HuH-7 (cell line): ENCODE measurements around the gene RENBP.

Experiments
- DNase-seq: peaks from one replicate; pipeline ENCODE4 v3.0.0; 2011; ENCODE audit warnings: low spot score

Gene RENBP

DNA sequence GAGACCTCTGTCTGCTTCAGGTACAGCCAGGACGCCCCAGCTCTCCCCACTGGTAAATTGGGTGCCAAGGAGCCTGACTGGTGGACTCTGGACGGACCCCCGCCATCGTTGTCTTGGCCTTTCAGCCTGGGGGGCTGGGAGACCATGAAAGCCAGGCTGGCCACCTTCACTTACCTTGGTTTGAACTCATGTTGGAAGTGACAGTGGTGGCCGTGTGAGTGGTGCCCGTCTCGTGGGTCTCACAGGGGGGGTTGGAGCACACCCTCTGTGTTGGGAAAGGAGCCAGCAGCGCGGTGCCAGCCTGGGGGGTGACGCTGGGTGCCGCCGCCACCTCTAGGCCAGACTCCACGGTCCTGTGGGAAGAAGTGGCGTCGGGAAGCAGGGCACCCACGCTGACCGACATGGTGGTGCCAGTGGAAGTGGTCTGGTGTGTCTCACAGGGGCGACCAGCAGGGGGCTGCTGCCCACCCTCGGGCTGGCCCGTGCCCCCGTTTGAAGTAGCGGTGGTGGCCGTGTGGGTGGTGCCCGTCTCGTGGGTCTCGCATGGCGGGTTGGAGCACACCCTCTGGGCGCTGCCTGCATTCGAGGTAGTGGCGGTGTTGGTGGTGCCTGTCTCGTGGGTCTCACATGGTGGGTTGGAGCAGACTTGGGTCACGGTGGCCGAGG lies 9.6 kb upstream of the RENBP start:
- DNase-seq, result no peak

DNA sequence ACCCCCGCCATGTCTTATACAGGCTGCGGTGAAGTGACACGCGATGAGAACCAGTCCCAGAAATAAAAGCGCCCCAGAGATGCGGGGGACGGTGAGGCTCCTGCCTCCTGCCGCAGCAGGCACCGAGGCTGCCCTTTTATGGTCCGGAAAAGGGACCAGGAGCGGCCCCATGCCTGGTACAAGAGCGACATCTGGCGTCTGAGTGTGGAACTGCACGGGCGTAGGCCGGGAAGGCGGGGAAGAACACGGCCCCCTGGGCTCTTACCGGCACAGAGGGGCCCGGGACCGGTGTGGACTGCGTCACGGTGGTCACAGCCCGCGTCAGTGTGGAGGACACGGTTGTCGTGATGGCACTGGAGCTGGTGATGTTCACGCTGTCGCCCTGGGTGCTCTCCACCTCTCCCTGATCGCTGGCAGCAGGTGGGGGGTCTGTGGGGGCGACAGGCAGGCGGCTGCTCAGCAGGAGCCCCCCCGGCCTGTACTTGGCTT lies 8.9 kb upstream of the RENBP start:
- DNase-seq, result peak; percentile 85

DNA sequence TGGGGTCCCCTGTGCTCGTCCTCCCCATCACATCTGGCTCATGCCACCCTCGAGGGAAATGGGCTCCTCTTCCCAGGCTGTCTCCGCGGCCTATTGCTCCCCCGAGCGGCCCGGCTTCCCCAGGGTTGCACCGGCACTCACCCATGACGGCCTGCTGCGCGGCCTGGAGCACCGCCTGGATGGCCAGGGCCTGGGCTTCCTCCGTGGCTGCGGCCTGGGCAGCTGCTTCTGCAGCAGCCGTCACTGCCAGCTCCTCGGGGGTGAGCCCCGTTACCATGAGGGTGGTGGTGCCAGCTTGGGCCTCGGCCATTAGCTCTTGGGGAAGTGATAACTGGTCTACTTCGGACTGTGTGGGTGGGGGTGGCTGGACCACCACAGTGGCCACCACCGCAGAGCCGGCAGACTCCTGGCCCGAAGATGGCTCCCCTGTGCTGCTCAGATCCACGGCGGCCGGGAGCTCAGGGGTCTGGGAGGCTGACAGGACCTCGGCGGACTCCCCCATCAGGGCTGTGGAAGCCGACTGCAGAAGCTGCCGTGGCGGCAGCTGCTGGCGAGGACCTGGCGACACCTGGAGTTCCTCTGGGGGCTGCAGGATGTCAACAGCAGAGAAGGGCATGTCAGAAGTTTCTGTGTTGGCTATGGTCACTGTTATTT lies 8.1 kb upstream of the RENBP start:
- DNase-seq, result no peak

DNA sequence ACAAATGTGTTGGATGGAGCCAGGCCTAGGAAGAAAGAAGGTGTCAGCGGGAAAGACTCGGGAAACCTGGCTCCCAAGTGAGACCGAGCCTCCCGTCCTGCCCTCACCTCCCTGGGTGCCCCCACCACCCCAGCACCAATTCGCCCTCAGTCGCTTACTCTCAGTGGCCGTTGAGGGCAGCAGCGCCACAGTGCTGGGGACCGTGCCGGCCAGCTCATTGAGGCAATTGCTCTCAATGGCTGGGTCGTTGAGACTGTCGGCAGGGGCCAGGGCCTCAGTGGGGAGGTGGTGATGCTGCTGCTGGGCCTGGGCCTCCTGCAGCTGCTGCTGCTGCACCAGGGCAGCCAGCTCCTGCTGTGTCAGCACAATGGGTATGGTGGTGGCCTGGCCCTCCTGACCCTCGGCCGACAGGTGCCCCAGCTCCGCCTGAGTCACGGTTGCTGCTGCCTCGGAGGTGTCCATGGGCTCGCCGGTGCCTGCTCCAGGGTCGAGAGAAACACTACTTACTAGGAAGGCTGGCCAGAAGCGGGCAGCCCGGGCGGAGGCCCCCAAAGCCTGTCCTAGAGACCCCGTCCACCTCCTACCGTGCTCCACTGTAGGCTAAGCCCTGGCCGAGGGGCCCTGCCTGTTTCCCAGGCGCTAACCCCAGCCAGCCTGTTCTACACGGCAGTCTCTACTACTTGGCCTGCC lies 7.4 kb upstream of the RENBP start:
- DNase-seq, result no peak

DNA sequence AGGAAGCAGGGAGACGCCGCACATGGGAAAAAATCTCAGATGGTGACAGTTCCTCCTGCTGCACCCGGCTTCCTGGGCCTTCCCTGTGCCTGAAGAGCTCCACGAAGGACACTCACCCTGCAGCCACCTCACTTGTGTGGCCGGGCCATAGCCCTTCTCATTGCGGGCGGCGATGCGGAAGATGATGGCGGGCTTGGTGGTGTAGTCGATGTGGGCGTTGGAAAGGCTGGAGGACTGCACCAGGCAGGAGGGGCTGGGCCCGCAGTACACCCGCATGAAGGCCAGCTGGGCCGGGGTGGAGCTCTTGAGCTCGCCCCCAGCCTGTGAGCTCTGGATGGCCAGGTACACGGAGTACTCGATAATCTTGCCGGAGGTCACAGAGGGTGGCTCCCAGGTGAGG lies 5.7 kb upstream of the RENBP start:
- no peak for DNase-seq

DNA sequence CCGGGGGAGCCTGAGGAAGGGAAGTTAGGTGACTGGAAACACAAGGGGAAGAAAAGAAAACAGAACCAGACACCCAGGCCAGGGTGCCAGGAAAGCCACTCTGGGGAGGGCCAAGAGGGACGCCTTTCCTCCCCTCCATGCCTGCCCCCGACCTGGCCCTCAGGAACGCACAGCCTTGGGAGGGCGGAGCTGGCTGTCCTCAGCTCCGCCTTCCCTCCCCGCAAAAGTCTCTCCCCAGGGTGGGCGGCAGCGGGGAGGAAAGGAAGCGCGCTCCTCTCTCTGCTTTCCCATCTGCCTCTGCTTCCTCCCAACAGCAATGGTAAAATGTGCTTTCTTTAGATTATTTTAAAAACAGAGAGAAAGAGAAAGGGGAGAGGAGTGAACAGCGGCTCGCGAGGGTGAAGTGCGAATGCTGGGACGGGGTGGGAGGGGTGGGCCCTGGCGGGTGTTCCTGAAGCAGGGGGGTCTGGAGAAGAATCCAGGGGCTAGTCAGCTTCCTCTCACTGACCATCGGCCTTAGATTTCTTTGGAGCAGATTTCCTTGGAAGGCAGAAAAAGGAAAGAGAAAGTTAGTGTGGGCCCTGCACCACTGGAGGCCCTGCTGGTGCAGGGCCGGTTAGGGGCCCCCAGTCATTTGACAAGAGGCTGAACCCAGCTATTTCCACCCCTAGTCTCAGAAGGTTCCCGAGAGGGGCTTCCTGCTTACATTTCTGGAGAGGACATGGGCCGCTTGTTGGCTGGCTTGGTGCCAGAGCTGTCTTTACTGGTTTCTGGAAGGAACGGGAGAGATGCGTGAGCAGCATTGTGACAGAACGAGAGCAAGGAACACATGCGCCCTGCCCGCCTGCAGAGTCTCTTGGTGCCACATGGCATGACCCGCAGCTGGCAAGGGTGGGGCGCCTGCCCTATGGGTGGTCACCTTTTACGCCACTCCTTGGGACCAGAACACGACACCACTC lies 4.7 kb upstream of the RENBP start:
- no peak for DNase-seq

DNA sequence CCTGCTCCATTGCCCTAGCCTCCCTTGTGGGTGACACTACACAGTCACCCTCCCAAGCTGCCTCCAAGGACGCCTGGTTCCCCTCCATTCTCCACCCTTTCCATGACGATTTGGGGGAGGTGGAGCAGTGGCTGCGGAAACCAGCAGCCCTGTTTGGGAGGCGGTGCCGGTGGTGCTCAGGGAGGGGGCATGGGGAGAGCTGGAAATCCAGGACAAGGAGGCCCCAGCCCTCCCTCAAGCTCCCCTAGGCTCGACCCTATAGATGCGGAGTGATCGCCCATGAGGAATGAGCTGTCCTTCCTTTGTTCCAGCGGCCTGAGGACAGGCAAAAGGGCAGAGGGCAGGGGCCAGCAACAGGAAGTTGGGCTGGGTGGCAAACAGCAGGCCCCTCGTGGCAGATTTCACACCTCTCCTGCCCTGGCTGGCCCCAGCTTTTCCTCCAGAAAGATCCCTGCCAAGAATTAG lies 3.6 kb upstream of the RENBP start:
- DNase-seq, result no peak

DNA sequence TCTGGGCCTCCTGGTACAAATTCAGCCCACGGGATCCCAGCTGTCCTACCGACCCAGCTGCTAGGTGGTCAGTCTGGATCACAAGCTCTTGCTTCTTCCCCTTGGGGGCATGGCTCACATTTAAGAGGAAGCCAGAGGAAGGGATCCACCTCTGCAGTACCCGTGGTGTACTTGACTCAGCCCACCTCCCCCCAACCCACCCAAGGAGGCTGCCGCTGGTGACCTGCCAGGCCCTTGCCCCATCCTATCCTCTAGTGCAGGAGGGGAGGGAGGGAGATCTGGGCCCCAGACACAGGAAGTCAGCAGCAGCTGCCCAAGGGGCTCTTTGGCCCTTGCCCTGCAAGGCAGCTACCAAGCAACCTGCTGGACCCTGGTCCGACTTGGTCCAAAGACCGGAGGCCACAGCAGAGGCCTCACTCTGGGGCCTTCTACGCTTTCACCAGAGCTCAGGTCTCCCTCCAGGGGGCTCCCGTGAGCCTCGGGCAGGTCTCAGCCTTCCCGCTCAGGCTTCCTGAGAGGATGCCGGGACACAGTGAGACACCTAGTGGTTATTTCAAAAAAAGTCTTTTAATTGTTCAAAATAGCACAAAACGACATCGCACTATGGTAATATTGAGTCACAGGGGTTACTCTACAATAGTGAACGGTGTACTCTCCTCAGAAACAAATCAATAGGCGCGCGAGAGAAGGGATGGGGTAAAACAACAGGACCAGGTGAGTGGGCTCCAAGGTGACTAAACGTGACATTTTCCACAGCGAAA lies 2.7 kb upstream of the RENBP start:
- DNase-seq, result peak; percentile 81

DNA sequence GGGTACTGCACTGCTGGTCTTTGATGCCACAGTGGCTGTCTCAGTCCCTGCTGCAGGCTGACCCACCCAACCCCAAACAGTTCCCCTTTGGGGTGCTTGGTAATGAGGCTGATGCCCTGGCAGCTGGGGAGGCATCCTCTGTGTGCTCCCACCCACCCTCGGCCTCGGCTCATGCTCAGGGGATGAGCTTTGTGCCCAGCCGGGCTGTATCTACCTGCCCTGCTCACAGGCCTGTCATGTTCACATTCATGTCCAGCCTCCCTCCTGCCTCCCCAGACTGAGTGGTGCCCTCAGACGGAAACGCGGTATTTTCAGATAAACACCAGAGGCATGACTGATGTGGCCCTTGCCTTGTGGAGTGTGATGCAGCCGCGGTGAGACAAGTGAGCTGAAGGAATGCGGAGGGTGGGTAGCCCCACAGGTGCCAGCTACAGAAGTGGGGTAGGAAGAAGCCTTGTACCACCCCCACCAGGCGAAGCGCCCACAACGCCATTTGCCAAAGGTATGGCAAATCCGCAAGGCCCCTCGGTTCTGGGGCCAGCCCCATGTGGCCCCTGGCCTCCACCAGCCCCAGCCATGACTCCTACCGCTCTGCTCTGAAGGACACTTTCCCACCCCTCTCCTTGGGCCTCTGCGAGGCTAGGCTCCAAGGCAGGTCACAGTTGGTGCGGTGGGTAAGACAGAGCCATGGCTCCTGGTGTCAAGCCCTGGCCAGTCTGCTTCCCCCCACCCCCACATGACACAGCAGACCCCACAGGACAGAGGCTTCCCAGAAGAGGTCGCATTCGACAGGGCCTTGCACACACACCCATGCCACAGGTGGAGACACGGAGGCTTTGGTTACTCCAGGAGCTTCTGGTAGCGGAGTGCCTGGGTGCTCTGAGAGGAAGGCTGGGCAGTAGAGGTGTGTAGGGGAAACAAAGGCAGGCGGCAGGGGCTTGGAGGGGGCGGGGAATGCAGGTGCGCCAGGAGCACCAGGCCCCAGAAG lies 1.8 kb upstream of the RENBP start:
- DNase-seq, result no peak

DNA sequence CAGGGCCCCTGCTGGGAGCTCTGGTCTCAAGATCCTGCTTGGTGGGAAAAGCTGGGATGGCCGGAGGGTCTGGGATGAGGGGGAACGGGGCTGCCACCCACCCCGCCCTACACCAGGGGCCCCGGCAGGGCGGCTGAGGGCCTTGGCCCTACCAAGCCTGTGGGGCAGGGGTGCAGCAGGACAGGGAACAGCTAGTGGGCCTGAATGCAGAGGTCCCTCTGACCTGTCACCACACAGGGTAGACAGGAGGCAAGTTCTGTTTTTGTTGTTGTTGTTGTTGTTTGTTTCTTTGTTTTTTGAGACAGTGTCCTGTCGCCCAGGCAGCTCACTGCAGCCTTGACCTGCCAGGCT lies 332 bp upstream of the RENBP start:
- DNase-seq, result no peak

DNA sequence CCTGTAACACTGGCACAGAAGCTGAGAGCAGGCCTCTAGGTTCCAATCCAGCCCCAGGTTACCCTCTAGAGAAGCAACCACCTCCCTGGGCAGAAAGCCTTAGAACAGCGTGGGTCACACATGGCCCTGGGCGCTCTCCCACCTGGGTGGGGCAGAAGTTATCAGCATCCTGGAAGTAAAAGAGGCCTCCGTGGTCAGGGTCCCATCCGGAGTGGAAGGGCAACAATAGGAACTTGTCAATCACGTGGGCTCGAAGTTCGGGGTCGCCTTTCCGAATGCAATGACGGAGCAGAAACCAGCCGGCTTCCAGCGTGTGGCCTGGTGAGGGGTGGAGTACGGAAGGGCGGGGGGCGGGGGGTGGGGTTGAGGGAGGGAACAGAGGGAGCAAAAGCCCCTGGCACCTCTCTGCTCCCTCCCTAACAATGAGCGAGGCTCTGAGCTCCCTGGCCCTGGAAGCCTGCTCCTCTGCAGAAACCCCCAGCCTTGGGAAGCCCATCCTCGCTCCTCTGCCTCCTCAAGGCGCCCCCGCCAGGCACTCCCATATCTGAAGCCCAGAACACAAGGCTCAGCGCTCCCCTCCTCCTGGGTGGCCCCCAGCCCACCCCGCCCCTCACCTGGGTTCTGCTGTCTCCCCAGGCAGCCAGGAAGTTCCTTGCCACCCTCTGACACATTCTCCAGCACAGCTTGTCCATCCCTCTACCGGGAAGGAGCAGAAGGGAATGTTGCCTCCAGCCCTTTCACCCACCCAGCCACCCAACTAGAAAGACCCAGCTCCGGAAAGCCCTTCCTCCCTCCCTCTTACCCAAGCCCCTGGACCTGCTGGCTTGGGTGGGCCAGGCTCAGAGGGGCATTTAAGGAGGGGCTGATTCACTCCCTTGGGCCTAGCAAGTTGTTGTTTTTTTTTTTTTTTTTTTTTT lies 2.8 kb downstream of the RENBP start:
- DNase-seq, result no peak

DNA sequence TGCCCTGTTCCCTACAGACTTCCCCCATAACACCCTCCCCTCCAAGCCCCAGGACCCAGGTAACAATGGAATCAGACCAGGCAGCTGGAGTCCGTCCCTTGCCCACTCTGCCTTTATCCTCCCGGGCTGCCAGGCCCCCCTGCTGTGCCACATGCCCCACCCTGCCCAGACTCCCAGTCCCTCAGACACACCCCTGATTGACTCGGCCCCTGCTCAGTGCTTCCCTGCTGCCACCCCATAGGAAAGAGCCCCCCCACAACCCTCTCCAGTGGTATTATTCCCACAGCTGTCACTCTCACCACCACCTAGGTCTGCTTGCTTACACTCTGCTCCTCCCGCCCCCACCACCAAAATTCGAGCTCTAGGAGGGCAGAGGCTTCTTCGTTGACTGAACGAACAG lies 4.9 kb downstream of the RENBP start:
- DNase-seq, result no peak

DNA sequence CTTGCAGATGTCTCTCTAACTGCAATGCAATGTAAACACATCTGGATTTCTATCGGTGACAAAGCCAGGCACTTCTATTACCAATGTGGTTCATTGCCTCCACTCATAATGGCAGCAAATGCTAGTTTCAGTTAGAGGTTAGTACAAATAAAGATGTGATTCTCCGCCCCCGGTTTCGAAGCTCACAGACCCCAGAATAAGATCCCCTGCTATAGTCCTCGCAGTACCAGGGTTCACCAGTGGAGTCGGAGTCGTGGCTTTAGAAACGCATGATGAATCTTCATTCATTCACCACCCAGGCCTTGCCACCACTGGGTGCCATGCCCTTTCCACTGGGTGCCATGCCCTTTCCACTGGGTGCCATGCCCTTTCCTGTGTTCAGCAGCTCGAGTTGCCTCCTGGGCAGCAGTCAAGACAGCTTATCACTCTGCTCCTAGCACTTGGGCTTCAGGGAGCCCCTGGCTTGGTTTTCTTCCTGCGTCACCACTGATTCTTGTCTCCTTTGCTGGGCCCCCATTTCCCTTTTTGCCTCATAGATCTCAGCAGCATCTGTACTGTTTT lies 6.1 kb downstream of the RENBP start:
- no peak for DNase-seq

DNA sequence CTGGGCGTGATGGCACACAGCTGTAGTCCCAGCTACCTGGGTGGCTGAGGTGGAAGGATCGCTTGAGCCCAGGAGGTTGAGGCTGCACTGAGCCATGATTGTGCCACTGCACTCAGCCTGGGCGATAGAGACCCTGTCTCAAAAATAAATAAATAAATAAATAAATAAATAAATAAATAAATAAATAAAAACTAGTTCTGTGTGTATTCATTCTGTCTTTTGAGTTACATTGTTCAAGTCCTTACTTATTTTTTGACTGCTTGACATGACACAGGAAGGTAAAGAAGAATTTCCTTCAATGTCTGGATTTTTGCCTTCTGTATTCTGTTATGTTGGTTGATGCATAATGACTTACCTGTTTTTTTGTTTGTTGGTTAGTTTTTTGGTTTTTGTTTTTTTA lies 7.4 kb downstream of the RENBP start:
- no peak for DNase-seq

DNA sequence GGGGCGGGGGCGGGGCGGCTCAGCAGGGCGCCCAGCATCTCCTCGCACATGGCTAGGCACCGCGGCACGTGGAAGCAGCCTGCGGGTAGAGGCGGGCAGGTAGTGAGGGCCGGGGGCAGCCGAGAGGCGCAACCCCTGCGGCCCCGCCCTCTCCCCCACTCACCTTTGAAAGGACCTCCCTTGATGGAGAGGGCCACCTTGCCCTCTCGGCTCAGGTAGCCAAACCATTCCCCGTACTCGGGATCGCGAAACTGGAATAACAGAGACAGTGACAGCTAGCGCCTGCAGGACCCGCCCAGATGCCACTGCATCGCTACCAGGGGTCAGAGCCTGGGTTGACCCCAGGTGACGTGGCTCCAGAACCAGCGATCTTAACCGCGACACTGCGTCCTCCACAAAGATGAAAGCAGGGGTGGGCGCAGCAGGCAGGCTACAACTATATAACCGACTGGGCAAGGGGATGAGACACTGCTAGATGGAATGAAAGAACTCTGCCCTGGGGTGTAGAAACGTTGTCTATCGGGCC lies 9.1 kb downstream of the RENBP start:
- DNase-seq, result peak; percentile 52

DNA sequence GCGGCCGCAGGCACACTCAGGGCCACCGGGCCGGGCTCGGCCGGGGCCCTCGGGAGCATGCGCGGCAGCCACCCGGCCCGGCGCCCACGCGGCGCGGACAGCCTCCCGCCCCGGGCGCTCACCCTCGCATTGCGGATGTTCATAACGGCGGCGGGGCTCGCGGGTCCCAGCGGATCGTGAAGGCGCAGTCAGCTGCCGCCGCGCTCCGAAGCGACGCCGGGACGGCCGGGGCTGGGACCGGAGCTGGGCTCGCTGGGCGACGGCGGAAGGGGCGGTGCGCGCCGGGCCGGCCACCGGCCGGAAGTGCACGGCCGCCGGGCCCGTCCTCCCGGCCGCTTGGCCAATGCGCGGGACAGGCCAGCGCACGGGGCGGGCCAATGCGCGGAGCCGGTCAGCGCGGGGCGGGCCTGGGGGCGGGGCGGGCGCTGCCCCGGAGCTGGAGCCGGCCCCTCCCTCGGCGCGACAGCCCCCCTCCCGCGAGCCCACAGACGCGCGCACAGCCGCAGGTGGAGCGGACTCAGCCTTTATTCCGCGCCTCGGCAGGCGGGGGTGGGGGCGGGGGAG lies 9.6 kb downstream of the RENBP start, which contains the start of gene NAA10:
Gene NAA10, minus strand, starts transcription at position 276 of the 564 bp plus-strand sequence. Its CDS starts 133 bp downstream, at position 143.
- DNase-seq, result peak; percentile 78

DNA sequence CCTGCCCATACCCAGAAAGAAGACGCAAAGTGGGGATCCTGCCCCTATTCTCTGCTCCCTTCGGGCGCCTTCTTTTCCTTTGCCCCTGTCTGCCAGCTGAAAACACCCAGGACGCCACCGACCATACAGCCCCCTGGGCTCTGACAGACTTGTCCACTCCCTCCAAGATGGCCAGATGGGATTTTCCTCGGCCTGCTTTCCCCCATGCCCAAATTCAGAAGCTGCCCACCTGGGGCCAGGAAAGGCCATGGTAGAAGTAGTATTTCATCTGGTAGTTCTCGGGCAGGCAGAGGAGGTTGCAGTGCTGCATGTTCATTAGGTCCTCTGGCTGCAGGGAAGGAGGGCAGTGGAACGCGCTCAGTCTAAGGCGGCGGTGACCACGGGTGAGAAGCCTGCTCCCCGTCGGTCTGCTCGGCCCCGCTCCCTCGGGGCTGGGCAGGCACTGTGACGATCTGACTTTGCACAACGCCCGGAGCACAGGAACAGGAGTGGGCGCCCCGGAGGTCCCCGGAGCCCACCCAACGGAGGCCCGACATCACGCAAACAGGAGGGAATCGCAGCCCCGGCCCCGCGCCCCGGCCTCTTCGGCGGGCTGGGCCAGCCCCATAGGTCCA lies 10.2 kb downstream of the RENBP start:
- DNase-seq, result no peak

DNA sequence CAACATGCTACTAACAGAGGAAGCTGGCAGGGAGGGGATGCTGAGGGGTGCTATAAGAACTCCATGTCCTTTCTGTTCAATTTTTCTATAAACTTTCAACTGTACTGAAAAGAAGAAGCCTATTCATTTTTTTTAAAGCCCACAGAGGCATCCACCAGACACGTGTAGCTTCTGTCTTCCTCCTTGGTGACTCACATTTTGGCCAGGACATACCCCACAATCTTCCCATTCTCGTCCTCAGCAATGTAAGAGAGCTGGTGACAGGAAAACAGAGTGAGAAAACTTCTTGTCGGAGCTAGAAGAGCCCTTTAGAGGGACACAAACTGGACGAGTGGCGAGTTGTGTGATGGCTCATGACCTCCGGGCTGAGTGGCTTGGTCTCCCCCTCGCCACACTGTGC lies 10.7 kb downstream of the RENBP start:
- no peak for DNase-seq
